Omental fat pad (tissue), 4 donors: Measurements from ENCODE around the gene MZF1. TPM values are rescaled to one million over a fixed set of nuclear protein-coding genes. Genes with fewer than 3 reads are reported as not detected.

Experiments
- ATAC-seq: fragments of 150-250 bp; one replicate; pipeline ENCODE4 v1.9.1; 2016; ENCODE audit warnings: mild to moderate bottlenecking, moderate library complexity; ENCODE audit not compliant: low FRiP score
- DNase-seq: peaks from one replicate; pipeline ENCODE4 v3.0.0-alpha.2; 2019; ENCODE audit warnings: low spot score
- total RNA-seq, 4 donors: library from RNA; depleted of rRNA; stranded (reverse); fragments of >200 nt; gene quantifications; one replicate each; pipeline ENCODE4 v1.1.0, GENCODE V29; 2016
- TF ChIP-seq, protein P1 (sequence below), 3 donors: fragments of 450-650 bp; IDR thresholded peaks; one replicate each; pipeline ENCODE4 v1.5.1; 2016 to 2017; ENCODE audit warnings: antibody characterized with exemption in 3 of 3, mild to moderate bottlenecking in 3 of 3, moderate library complexity in 2 of 3

Gene MZF1
- total RNA-seq, 4 donors from 2014 or later, result 15.8 to 32.5 (median 22.1) TPM

GRCh38 chr19:58556622-58557220 is 16.4 kb downstream of the MZF1 start:
- TF ChIP-seq, protein P1, sequence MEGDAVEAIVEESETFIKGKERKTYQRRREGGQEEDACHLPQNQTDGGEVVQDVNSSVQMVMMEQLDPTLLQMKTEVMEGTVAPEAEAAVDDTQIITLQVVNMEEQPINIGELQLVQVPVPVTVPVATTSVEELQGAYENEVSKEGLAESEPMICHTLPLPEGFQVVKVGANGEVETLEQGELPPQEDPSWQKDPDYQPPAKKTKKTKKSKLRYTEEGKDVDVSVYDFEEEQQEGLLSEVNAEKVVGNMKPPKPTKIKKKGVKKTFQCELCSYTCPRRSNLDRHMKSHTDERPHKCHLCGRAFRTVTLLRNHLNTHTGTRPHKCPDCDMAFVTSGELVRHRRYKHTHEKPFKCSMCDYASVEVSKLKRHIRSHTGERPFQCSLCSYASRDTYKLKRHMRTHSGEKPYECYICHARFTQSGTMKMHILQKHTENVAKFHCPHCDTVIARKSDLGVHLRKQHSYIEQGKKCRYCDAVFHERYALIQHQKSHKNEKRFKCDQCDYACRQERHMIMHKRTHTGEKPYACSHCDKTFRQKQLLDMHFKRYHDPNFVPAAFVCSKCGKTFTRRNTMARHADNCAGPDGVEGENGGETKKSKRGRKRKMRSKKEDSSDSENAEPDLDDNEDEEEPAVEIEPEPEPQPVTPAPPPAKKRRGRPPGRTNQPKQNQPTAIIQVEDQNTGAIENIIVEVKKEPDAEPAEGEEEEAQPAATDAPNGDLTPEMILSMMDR (IDR thresholded peaks at IDR 0.05), result no peak
- ATAC-seq (no peak), DNase-seq (no peak)

GRCh38 chr19:58555920-58556621 is 17.1 kb downstream of the MZF1 start:
- TF ChIP-seq, protein P1 (IDR thresholded peaks at IDR 0.05), result no peak
- ATAC-seq, result no peak
- no peak for DNase-seq

DNA sequence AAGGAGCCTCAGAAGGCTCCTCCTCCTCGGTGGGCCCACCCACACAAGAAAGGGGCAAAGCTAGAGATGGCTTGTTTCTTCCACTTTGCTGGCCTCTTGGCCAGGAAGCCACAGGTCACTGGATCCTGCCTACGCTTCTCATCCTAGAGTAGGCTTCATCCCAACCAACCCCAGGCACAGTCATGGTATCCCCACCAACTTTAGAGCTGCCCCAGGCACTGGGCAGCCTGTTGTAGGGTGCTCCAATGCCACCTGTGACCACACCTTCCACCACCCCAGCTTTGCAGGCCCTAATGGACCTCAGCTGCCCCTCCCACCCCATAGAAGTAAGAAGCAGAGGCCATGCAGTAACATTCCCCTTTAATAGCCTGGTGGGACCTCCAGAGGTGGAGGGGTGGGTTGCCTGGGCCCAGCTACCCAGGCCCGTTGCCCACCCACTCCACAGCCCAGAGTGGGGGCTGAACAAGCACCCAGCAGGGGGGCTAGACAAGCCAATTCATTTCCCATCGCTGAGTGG is 17.7 kb downstream of the MZF1 start:
- DNase-seq (no peak), ATAC-seq (no peak)
- TF ChIP-seq, protein P1 (IDR thresholded peaks at IDR 0.05), result no peak

- TF ChIP-seq, protein P1 (IDR thresholded peaks at IDR 0.05), result no peak
- ATAC-seq (peak; percentile 63), DNase-seq (peak; percentile 97)
Measured at GRCh38 chr19:58554494-58555368, 18.4 kb downstream of the MZF1 start, which contains the start of gene CHMP2A. TSS of gene CHMP2A (minus strand) at chr19:58555105. CDS start at chr19:58554212, 893 bp downstream.

DNA sequence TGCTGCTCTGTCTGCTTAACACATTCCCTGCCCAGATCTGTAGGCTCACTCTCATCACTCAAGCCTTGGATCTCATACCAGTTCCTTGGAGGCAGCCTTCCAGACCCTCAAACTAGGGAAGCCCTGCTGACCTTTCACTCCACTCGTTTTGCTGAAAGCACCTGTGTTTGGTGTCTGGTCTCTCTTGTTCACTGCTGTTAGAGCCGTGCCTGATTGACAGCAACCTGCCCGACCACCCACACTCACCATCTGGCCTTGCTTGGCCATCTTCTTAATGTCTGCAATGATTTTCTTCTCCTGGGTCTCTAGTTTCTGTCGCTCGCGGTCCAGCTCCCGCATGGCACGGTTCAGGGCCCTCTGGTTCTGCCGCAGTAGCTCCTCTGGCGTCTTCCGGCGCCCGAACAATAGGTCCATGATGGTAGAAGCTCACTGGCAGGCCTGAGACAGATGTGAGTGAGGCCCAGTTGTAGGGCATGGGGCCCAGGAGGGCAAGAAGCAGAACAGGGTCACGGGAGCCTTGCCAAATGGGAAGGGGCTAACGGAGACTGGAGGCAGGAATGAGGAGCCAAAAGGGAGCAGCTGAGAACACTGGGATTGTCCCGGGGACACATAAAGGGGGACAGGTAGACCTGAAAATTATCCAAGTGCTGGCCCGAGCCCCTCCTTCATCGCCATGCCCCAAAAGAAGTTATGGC is 19.2 kb downstream of the MZF1 start:
- ATAC-seq (no peak), DNase-seq (no peak)

DNA sequence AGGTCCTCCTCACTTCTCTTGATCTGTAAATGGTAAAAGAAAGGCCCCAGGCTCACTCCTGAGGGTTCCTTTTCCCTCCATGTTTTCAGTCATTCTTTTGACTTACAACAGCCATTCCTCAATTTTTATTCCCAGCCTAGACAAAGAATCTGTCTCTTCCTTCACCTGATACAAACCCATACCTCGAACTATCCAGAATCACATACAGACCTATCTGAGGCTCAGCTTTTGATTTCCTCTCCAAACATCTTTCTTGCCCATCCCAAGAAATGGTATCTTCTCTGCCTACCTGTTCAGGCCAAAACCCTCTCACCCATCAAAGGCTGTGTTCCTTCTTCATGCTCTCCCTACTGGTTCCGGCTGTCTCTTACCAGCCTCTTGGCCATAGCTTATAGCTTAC is 20.5 kb downstream of the MZF1 start:
- TF ChIP-seq, protein P1 (IDR thresholded peaks at IDR 0.05), result no peak
- no peak for ATAC-seq
- DNase-seq, result no peak

More for the DNA sequence above, 19.2 kb downstream of the MZF1 start:
- TF ChIP-seq, protein P1 (IDR thresholded peaks at IDR 0.05), result no peak
